OCI-M2 (cell line): ENCODE measurements around the gene SLC24A1.

Experiments
- DNase-seq: peaks from one replicate; lab custom pipeline; 2025; ENCODE audit not compliant: unreplicated experiment; lab: John Stamatoyannopoulos, UW

SLC24A1 gene

DNA sequence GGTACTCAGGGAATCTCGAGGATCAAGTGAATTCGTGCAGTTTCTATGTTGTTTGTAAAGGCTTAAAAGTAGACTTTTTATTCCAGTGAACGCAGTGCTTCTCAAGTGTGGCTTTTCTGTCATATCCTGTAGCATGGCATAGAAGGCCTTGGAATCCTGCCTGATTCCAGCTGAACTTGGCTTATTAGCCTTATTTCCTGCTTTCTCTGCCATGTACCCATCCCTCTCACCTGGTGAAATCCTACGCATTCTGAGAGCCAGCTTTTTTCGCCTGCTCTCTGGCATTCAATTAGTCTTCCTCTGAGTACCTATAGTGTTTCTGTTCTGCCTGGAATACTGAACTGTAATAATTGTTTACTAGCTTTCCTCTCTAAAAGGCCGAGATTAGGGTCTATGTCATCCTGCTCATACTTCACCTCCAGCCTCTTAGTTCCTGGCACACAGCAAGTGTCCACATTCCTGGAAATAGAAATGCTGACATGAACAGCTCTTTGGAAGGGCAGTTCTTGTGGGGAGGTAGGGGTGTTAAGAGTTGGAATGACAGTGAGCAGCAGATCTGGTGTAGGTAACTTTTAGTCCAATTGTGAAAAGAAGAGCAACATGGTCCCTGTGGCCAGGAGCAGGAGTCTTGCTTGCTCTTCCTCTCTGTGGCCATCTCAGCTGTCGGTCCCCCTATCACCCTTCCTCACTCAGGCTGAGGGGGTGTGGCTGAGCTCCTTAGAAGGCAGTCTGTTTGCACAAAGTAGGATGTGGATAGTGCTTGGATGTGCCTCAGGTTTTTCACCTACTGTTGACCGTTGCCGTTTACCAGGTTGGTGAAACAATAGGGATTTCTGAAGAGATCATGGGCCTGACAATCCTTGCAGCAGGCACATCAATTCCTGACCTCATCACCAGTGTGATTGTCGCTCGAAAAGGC, 30.4 kb downstream of the SLC24A1 start:
- no peak for DNase-seq

GRCh38 chr15:65653341-65653740, 31.6 kb downstream of the SLC24A1 start:
- no peak for DNase-seq

DNA sequence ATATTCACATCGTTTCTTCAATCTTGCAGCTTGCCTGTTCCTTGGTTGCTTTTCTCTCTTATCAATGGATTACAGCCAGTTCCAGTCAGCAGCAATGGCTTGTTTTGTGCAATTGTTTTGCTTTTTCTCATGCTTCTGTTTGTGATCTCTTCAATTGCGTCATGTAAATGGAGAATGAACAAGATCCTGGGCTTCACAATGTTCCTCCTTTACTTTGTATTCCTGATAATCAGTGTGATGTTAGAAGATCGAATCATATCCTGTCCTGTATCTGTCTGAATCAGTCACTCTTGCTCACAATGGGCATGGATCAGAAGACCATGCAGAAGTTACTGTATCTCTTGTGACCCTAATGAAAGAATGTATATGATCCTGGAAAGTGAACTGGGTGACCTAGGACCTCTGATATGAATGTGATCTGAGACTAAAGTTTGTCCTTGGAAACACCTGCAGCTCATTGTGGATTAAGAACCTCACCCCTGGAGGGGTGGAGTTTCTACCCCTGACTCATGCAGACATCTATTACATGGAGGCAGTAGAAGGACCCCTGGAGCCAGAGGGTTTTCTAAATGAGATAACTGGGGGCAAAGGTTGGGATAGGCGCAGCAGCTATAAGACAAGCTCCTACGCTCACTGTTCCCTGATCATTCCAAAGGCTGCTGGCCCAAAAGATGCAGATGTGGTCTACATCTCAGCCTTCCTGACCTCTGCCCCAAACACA, 32.2 kb downstream of the SLC24A1 start:
- no peak for DNase-seq

GRCh38 chr15:65655026-65655425, 33.3 kb downstream of the SLC24A1 start:
- DNase-seq: no peak

DNA sequence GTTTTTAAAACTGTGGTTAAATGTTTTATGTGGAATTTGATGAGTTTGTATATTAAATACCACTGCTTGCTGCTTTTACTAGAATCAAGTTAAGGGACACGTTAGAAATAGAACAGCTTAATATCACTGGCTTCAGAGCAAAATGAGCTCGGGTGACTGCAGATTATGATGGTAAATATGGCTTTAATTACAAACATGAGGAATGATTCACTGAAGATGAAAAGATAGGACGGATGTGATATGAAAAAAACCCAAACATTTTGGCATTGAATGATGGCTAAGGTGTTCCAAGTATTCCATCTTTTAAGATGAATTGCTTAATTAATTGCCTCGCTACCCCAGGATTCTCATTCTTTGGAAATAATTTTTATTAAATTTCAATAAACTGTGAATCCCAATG, 33.7 kb downstream of the SLC24A1 start:
- no peak for DNase-seq

DNA sequence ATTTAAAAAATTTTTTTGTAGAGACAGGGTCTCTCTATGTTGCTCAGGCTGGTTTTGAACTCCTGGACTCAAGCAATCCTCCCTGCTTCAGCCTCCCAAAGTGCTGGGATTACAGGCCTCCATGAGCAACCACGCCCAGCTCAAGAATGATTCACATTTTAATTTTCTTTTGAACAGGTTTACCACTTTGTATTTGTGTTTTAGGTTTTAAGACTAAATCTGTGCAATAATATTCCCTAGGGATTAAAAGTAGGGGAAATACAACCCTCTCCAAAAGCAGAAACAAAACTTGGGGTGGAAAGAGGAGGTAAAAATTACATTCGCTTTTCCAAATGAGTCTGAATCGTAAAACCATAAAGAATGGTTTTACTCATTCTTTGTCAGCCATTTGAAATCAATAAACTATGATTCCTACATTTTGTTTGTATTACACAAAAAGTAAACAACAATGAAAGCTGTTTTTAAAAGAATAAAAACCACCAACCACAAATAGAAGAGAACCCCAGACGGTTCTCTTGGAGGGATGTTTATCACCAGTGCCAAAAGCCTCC, 37.8 kb downstream of the SLC24A1 start:
- DNase-seq: no peak

DNA sequence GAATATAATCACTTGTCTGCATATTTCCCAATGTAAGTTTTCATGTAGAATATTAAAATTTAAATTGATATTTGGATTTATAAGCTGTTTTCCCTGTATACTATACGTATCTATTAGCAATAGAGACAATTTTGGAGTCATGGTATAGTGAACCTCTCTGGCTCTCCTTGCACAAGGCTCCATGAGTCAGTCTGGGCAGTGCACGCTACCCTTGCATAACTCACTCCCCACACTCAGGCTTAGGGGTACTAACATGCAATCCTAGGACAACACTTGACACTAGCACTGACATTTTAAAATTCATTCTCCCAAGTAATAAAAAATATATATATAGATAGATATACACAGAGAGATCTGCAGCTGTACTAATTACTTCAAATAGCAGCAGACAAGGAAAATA, 39.2 kb downstream of the SLC24A1 start:
- DNase-seq: no peak

DNA sequence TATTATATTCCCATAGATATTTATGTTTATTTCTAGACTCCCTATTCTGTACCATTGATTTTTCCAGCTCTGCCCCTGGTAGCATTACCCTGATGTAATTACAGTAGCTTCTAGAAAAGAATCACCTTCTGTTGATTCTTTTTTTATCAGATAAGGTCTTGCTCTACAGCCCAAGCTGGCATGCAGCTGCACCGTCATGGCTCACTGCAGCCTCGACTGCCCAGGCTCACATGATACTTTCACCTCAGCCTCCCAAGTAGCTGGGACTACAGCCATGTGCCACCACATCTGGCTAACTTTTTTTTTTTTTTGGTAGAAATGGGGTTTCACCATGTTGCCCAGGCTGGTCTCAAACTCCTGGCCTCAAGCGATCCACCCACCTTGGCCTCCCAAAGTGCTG, 41.8 kb downstream of the SLC24A1 start:
- DNase-seq: no peak

- DNase-seq: no peak
Measured at GRCh38 chr15:65666257-65666656, 44.5 kb downstream of the SLC24A1 start.

DNA sequence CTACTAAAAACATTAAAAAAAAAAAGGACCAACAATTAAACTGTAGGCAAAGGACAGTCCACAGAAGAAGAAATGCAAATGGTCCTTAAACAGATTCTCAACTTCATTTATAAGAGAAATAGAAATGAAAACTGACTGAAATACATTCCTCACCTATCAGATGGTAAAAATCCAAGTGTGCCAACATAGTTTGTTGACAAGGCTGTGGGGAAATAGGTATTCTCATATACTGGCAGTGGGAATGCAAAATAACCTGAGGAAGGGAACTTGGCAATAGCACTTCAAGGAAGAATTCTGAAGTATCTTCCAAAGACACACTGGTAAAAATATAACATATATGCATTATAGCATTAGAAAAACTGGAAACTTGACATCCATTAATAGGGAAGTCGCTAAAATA, 53.8 kb downstream of the SLC24A1 start:
- DNase-seq: no peak

DNA sequence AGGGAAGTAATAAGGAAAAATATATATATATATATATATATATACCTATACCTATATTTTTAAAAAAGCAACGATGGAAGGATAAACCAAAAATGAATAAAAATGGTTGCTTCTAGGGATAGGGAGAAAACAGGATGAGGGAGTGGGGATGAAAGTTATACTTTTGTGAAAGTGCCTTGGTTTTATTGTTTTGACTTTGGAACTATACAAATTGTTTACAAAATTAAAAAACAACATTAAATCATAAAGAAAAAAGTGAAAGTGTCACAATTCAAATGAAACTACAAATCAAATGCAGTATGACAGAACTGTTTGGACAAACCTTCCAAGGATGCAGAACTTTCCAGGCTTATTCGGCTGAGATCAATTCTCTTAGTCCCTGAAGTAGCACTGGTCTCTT, 54.4 kb downstream of the SLC24A1 start:
- DNase-seq: no peak

- DNase-seq: no peak
Measured at GRCh38 chr15:65680544-65680943, 58.8 kb downstream of the SLC24A1 start.

DNA sequence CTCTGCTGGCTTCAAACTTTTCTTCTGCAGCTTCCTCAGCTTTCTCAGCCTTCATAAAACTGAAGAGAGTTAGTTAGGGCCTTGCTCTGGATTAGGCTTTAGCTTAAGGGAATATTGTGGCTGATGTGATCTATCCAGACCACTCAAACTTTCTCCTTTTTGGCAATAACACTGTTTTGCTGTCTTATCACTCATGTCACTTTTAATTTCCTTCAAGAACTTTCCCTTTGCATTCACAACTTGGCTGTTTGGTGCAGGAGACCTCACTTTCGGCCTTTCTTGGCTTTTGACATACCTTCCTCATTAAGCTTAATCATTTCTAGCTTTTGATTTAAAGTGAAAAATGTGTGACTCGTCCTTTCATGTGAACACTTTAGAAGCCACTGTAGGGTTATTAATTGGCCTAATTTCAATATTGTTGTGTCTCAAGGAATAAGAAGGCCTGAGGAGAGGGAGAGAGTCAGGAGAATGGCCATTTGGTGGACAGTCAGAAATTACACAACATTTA, 60.7 kb downstream of the SLC24A1 start:
- DNase-seq: no peak

DNA sequence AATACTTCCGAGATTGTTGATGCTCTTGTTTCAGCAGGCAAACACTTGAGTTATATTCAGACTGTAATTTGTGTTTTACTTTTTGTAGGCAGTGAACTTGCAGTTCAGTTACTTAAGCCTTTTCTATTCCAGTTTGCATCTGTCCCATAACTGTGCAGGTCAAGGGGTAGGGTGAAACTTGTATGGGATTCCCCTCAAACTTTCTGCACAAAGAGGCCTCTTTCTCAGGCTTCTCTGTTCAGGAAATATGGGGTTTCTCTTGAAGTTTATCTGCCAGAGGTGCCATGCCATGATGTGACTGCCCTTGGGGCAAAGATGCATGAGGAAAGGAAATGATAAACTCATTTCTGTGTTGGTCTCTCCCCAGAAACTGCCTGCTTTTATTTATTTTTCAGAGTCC, 66.7 kb downstream of the SLC24A1 start:
- DNase-seq: no peak

DNA sequence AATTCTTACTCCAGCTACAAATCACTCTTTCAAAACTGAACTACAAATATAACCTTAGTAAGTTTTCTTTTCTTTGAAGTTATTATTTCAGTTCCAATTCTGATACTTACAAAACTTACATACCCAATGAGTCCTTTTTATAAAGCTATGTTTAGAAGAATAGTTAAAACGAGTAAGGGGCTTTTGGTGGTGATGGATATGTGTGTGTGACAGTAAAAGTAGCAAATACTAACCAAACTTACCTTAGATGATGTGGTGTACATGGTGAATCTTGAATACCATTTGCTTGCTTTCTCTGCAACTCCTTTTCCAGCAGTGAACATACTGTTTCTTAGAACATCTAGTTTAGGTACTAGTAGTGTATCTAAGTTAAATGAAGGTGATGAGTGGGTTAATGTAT, 68.4 kb downstream of the SLC24A1 start:
- no peak for DNase-seq

DNA sequence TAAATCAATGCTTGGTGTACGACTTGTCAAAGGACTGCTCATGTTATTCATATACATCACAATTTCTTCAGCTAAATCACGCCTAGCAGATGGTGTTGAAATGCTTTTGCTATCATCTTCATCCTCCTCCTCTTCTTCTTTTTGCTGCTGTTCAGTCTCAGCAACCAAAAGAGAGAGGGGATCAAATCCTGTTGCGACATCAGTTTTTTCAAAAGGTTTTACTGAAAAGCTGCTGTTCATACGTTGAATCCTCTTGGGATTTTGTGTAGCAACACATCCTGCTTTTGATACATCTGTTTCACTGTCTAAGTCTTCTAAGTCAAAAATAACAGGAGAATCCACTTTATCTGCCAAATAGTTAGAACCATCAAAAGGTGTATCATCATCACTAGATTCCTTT, 69.0 kb downstream of the SLC24A1 start:
- DNase-seq: no peak

GRCh38 chr15:65695081-65695480, 73.3 kb downstream of the SLC24A1 start:
- DNase-seq: no peak
